Mucosa of rectum (tissue), 2 donors: ENCODE results near the gene NYAP1.
"Not testable (repeated sequence)": the region's sequence is repeated elsewhere in the genome, so short reads cannot be mapped to it uniquely, and the experiment has no call there.

Experiments
- H3K27ac ChIP-seq, 2 donors: one replicate each; pipeline ENCODE4 v1.7.0; 2013; ENCODE audit warnings: inconsistent platforms in 2 of 2, low read depth in 2 of 2, low read length in 2 of 2
- H3K27me3 ChIP-seq, 2 donors: one replicate each; pipeline ENCODE4 v1.7.0; 2013; ENCODE audit warnings: low read length in 2 of 2; ENCODE audit not compliant: control insufficient read depth in 2 of 2, insufficient read depth in 2 of 2
- H3K36me3 ChIP-seq, 2 donors: one replicate each; pipeline ENCODE4 v1.7.0; 2013; ENCODE audit warnings: low read length in 2 of 2; ENCODE audit not compliant: control insufficient read depth in 2 of 2, insufficient read depth in 2 of 2
- H3K4me1 ChIP-seq, 2 donors: one replicate each; pipeline ENCODE4 v1.7.0; 2013; ENCODE audit warnings: low read length in 2 of 2, mild to moderate bottlenecking in 1 of 2; ENCODE audit not compliant: control insufficient read depth in 2 of 2, insufficient read depth in 2 of 2
- H3K4me3 ChIP-seq, 2 donors: one replicate each; pipeline ENCODE4 v1.7.0; 2013; ENCODE audit warnings: low read length in 2 of 2
- H3K9ac ChIP-seq, 2 donors: one replicate each; pipeline ENCODE4 v1.7.0; 2013; ENCODE audit warnings: low read length in 2 of 2, low read depth in 1 of 2, mild to moderate bottlenecking in 1 of 2
- H3K9me3 ChIP-seq, 2 donors: one replicate each; pipeline ENCODE4 v1.7.0; 2013; ENCODE audit warnings: low read length in 2 of 2; ENCODE audit not compliant: control insufficient read depth in 2 of 2
- donor health status: healthy.
- donor health status: Normal muscosa, but diverticular disease.

The NYAP1 gene

GRCh38 chr7:100492738-100493475 is 9.2 kb downstream of the NYAP1 start:
- Histone ChIP-seq H3K9ac (no peak overlapping the region), H3K9me3 (no peaks in the 10 kb centered on the region), H3K27me3 (peaks cover 0 to 5% of the 10 kb centered on the region in 2 donors), H3K4me3 (peak overlapping the region; percentile 35 to 50), H3K4me1 (peaks cover 3 to 5% of the 10 kb centered on the region in 2 donors), H3K27ac (no peak overlapping the region), H3K36me3 (no peaks in the 10 kb centered on the region)

- H3K36me3 ChIP-seq = no peaks in the 10 kb centered on the region
- no peak overlapping the region for H3K9ac ChIP-seq
- peak overlapping the region; percentile 35 to 50 for H3K4me3 ChIP-seq
- peaks cover 0 to 5% of the 10 kb centered on the region in 2 donors for H3K27me3 ChIP-seq
- no peak overlapping the region for H3K27ac ChIP-seq
- H3K4me1 ChIP-seq = peaks cover 3 to 5% of the 10 kb centered on the region in 2 donors
- H3K9me3 ChIP-seq = no peaks in the 10 kb centered on the region
Observed at GRCh38 chr7:100493476-100494264, 9.9 kb downstream of the NYAP1 start.

- Histone ChIP-seq H3K9me3 (no peaks in the 10 kb centered on the region), H3K4me1 (peaks cover 3 to 5% of the 10 kb centered on the region in 2 donors), H3K36me3 (no peaks in the 10 kb centered on the region), H3K4me3 (no peak overlapping the region), H3K27ac (no peak overlapping the region), H3K27me3 (peaks cover 0 to 5% of the 10 kb centered on the region in 2 donors), H3K9ac (no peak overlapping the region)
Observed at GRCh38 chr7:100496509-100496908, 12.8 kb downstream of the NYAP1 start.

- not testable (repeated sequence) for H3K4me3 ChIP-seq, H3K27me3 ChIP-seq, H3K9ac ChIP-seq, H3K36me3 ChIP-seq, H3K27ac ChIP-seq, H3K9me3 ChIP-seq, H3K4me1 ChIP-seq
Observed at GRCh38 chr7:100500743-100501142, 17.0 kb downstream of the NYAP1 start.

GRCh38 chr7:100504031-100504430 is 20.3 kb downstream of the NYAP1 start:
- not testable (repeated sequence) for H3K9me3 ChIP-seq, H3K27me3 ChIP-seq, H3K36me3 ChIP-seq, H3K4me1 ChIP-seq, H3K27ac ChIP-seq, H3K9ac ChIP-seq, H3K4me3 ChIP-seq

- Histone ChIP-seq H3K9me3 (no peaks in the 10 kb centered on the region), H3K36me3 (no peaks in the 10 kb centered on the region), H3K9ac (no peak overlapping the region), H3K4me3 (no peak overlapping the region), H3K4me1 (no peaks in the 10 kb centered on the region), H3K27ac (no peak overlapping the region), H3K27me3 (no peaks in the 10 kb centered on the region)
Observed at GRCh38 chr7:100504887-100505611, 21.3 kb downstream of the NYAP1 start.

GRCh38 chr7:100506356-100506923 is 22.7 kb downstream of the NYAP1 start:
- no peaks in the 10 kb centered on the region for H3K9me3 ChIP-seq

GRCh38 chr7:100509231-100509630 is 25.5 kb downstream of the NYAP1 start:
- Histone ChIP-seq H3K4me1 (no peaks in the 10 kb centered on the region), H3K27me3 (no peaks in the 10 kb centered on the region), H3K9ac (no peak overlapping the region), H3K9me3 (no peaks in the 10 kb centered on the region), H3K36me3 (no peaks in the 10 kb centered on the region), H3K4me3 (peak overlapping the region in 1 of 2 donors; percentile 13), H3K27ac (no peak overlapping the region)

More at GRCh38 chr7:100506356-100506923, 22.7 kb downstream of the NYAP1 start:
- H3K27ac ChIP-seq = no peak overlapping the region
- H3K9ac ChIP-seq = no peak overlapping the region
- H3K4me1 ChIP-seq = no peaks in the 10 kb centered on the region
- H3K4me3 ChIP-seq = no peak overlapping the region
- H3K27me3 ChIP-seq = no peaks in the 10 kb centered on the region
- no peaks in the 10 kb centered on the region for H3K36me3 ChIP-seq

- Histone ChIP-seq H3K4me1 (no peaks in the 10 kb centered on the region), H3K27ac (no peak overlapping the region), H3K9me3 (no peaks in the 10 kb centered on the region), H3K4me3 (no peak overlapping the region), H3K9ac (no peak overlapping the region), H3K27me3 (no peaks in the 10 kb centered on the region), H3K36me3 (no peaks in the 10 kb centered on the region)
Observed at GRCh38 chr7:100510437-100511239, 26.9 kb downstream of the NYAP1 start.
